Kidney tubule cell (primary cell): ENCODE data around the gene SLC2A6.

ENCODE experiments used
- DNase-seq: peaks from one replicate; pipeline ENCODE4 v3.0.0-alpha.2; 2018; ENCODE audit warnings: low spot score

Gene SLC2A6

DNA sequence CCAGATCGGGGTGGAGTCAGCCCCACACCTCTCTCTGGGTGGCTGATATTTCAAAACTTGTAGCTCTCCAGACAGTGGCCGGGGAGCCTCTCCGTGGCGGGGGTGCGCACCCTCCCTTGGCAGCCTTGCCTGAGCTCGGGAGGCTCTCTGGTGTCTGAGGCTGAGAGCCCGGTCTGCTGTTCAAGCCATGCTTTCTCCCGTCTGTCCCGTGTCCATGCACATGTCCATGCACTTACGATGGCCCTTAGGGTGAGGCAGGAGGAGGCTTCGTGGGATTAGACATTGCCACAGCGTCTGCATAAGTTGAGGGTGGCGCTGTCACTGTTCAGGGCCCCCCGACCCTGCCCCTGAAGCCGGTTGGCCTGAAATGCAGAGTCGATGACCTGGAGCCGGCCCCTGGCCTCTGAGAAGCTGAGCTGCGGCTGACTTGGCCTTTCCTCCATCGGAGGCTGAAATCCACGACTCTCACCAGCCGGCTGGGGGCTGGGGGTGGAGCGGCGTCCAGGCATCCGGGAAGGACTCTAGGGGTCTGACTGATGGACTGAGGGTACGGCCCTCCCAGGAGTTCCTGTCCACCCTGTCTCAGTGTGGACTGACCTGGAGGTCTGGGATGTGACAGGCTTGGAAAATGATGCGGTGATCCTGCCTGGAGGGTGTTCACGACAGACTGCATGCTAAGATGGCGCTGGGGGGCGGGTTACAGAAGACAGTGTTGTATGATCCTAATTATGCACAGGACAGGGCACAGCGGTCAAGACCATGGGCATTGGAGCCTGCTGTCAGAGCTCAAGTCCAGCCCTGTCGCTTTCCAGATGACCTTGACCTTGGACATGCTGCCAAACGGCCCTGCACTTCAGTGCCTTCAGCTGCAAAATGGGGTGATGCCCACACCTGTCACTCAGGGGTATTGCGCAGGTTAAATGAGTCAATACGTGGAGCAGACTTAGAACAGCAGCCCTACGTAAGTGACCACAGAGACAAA is 18.3 kb upstream of the SLC2A6 start:
- no peak for DNase-seq

DNA sequence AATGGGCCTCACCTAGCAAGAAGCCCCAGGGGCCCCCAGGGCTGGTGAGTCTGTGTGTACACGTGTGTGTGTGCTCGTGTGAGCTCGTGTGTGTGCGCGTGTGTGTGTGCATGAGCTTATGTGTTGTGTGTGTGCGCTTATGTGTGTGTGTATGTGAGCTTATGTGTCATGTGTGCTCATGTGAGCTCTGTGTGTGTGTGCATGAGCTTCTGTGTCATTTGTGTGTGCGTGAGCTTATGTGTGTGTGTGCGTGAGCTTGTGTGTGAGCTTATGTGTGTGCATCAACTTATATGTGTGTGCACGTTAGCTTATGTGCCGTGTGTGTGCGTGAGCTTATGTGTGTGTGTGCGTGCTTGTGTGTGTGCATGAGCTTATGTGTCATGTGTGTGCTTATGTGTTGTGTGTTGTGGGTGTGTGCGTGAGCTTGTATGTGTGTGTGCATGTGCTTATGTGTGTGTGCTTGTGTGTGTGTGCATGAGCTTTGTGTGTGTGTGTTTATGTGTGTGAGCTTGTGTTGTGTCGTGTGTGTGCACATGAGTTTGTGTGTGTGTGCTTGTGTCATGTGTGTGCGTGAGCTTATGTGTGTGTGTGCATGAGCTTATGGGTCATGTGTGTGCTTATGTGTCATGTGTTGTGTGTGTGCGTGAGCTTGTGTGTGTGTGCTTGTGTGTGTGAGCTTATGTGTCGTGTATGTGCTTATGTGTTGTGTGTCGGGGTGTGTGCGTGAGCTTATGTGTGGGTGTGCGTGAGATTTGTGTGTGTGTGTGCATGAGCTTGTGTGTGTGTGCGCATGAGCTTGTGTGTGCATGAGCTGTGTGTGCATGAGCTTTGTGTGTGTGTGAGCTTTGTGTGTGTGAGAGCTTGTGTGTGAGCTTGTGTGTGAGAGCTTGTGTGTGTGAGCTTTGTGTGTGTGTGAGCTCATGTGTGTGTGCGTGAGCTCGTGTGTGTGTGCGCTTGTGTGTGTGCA is 16.7 kb upstream of the SLC2A6 start:
- no peak for DNase-seq

- DNase-seq = no peak
Measured at GRCh38 chr9:133494636-133495326, 15.9 kb upstream of the SLC2A6 start.

GRCh38 chr9:133493845-133494540 is 15.1 kb upstream of the SLC2A6 start:
- DNase-seq = no peak

DNA sequence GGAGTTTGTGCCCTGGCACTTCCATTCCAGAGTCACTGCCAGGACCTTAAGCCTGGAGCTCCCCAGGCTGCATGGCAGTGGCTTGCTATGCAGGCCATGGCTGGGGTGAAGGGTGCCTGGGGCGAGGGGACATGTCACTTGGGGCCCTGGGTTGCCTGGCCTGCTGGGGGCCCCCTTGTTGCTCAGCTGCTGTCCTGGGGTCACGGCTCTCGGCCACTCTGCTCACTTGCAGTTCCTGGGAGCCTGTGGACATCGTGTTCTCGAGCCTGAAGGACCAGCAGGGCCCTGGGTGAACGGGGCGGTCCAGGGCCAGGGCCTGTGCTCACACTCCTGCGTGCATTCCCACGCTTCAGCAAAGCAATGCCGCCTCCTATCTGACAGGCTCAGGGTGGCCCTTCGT is 14.5 kb upstream of the SLC2A6 start:
- DNase-seq = no peak

- DNase-seq = peak; percentile 38
Measured at GRCh38 chr9:133492061-133493021, 13.4 kb upstream of the SLC2A6 start.

- no peak for DNase-seq
Measured at GRCh38 chr9:133491656-133491925, 12.7 kb upstream of the SLC2A6 start.

DNA sequence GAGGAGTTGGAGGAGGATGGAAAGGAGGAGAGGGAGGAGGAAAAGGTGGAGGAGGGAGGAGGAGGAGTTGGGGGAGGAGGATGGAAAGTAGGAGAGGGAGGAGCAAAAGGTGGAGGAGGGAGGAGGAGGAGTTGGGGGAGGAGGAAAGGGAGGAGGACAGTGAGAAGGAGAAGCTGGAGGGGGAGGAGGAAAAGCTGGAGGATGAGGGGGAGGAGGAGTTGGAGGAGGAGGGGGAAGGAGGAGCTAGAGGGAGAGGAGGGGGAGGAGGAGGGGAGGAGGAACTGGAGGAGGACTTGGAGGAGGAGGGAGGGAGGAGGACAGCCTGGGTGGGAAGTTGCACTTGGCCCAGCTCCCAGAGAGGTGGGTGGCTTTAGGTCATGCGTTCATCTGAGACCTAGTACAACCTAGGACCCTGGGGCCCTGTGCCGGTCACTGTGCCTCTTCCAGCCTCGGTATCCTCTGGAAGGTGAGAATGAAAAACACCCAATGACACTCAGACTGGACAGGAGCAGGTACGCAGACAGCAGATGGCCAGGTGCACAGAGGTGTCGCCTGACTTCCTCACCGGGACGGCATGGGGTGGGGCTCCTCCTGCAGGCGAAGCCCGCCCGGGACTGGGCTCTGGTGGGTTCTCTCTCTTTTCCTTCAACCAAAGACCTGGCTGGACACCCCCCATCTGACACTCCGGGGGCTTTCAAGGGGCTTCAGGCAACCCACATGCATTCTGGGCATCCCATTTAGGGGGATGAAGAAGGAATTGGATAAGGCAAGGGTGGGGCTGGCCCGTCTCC is 12.2 kb upstream of the SLC2A6 start:
- DNase-seq = no peak

GRCh38 chr9:133490201-133490681 is 11.3 kb upstream of the SLC2A6 start:
- DNase-seq = no peak

- DNase-seq = no peak
Measured at GRCh38 chr9:133489253-133490190, 10.6 kb upstream of the SLC2A6 start.

DNA sequence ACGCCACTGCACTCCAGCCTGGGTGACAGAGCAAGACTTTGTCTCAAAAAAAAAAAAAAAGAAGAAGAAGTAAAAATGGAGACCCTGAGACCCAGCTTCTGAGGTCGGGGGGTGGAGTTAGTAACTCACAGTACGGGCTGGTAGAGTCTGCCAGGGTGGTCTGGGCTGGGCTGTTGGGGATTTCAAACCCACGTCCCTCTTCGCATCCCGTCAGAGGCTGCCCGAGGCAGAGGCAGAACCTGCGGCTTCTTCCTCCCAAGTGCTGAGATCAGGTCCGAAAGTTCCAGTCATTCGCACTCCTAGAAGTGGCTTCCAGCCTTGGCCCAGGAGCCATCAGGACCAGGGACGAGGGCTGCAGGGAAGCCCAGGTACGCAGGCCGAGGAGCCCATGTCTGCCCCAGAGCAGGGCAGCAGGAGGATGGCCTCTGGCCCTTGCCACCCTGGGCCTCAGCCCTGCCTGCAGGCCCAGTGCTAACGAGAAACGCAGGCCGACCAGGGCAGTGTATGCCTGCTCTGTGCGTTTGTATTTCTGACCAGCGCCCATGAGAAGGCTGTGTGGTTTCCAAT is 9.9 kb upstream of the SLC2A6 start:
- no peak for DNase-seq

- no peak for DNase-seq
Measured at GRCh38 chr9:133487331-133487725, 8.4 kb upstream of the SLC2A6 start.

DNA sequence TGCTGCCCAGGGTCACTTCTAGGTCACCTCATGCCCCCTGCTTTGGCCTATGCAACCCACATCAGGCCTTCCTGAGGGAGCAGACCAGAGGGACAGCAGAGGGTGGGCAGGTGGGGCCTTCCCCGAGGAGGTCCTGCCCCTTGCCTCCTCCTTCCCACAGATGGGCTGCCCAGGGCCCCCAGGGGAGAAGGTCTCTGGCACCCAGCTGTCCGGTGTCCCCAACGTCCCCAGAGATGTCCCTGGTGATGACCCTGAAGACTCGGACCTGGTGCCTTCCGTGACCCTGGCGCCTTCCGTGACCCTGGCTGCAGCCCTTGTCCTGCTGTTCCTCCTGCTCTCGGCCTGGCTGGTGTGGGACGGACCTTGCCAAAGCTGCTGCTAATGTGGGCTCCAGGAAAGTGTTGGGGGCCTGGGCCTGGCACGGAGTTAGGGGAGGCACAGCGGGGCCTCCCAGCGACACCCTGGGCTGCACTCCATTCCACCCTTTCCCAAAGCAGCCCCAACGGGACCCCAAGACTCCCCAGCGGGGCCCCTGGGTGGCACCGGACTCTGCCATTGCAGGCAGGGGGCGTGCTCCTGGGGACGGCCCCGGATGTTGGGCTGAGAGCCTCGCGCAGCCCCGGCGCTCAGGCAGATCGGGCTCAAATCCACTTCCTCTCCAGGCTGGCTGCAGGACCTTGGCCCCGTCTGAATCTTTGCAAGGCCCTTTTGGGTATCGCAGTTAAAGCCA is 6.8 kb upstream of the SLC2A6 start:
- no peak for DNase-seq

GRCh38 chr9:133484671-133485437 is 6.0 kb upstream of the SLC2A6 start:
- DNase-seq = no peak

- DNase-seq = no peak
Measured at GRCh38 chr9:133483611-133484010, 4.7 kb upstream of the SLC2A6 start.

DNA sequence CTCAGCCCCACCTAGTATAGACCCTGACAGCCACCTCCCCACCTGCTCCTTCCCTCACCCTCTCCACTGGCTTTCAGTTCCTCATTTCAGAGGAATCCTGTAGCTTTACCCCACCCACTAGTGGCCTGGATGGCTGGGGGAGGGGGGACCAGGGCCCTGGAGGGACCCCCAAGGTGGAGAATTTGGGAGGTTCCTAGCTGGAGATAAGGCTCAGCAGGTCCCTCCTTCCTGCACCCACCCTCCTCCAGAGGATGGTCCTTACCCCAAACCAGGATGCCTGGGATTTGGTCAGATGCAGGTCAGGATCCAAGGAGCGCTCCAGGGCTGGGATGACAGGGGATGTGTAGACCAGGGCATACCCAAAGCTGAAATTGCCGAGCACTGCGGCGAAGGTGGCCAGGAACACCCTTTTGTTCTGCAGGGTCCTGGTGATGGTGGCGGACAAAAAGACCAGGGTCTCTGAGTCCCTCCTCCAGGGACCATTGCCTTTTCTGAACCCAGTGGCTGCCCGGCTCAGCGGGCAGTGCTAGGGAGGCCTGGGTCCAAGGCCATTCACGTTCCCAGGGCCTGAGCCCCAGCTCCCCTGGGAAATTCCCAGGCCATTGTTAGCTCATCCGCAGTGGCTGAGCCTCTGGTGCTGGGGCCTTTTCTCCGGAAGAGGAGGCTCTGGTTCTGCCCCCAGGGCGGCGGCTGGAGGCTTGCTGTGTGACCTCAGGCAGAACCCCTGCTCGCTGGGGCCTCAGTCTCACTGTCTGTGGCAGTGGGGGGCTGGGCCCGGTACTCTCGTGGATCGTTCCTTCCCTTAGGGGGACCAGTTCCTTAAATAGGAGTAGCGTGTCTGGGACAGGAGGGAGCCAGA is 678 bp downstream of the SLC2A6 start:
- peak; percentile 70 for DNase-seq
